ENCODE results near the gene NRDC. TPM values are rescaled to one million over a fixed set of nuclear protein-coding genes. Genes with fewer than 3 reads are reported as not detected.

Gene NRDC
- total RNA-seq, 1 donor from 2014 or later: 127 TPM

GRCh38 chr1:51920130-51920529 is 41.6 kb upstream of the NRDC start:
- no peaks in the 10 kb centered on the region for H3K27me3 Mint-ChIP-seq (ENCODE audit: unreplicated experiment)
- peaks cover 11% of the 10 kb centered on the region for H3K4me1 Mint-ChIP-seq (ENCODE audit: low read depth, unreplicated experiment)
- H3K4me3 Mint-ChIP-seq (ENCODE audit: unreplicated experiment): no peak overlapping the region
- DNase-seq: no peak
- no peak overlapping the region for H3K27ac Mint-ChIP-seq (ENCODE audit: unreplicated experiment)
- TF ChIP-seq CTCF (IDR thresholded peaks at IDR 0.05; ENCODE audit: partially characterized antibody, unreplicated experiment): no peak
- H3K36me3 Mint-ChIP-seq (ENCODE audit: unreplicated experiment): no peaks in the 10 kb centered on the region
- no peaks in the 10 kb centered on the region for H3K9me3 Mint-ChIP-seq (ENCODE audit: unreplicated experiment)

GRCh38 chr1:51919684-51920083 is 41.2 kb upstream of the NRDC start:
- peak overlapping the region; percentile 34 for H3K27ac Mint-ChIP-seq (ENCODE audit: unreplicated experiment)
- peaks cover 11% of the 10 kb centered on the region for H3K4me1 Mint-ChIP-seq (ENCODE audit: low read depth, unreplicated experiment)
- TF ChIP-seq CTCF (IDR thresholded peaks at IDR 0.05; ENCODE audit: partially characterized antibody, unreplicated experiment): no peak
- DNase-seq: no peak
- H3K36me3 Mint-ChIP-seq (ENCODE audit: unreplicated experiment): no peaks in the 10 kb centered on the region
- H3K27me3 Mint-ChIP-seq (ENCODE audit: unreplicated experiment): no peaks in the 10 kb centered on the region
- no peaks in the 10 kb centered on the region for H3K9me3 Mint-ChIP-seq (ENCODE audit: unreplicated experiment)
- no peak overlapping the region for H3K4me3 Mint-ChIP-seq (ENCODE audit: unreplicated experiment)

- DNase-seq: no peak
- Mint-ChIP-seq H3K4me3 (ENCODE audit: unreplicated experiment) (no peak overlapping the region), H3K9me3 (ENCODE audit: unreplicated experiment) (no peaks in the 10 kb centered on the region), H3K4me1 (ENCODE audit: low read depth, unreplicated experiment) (peaks cover 7% of the 10 kb centered on the region), H3K36me3 (ENCODE audit: unreplicated experiment) (no peaks in the 10 kb centered on the region), H3K27ac (ENCODE audit: unreplicated experiment) (no peak overlapping the region), H3K27me3 (ENCODE audit: unreplicated experiment) (peaks cover 3% of the 10 kb centered on the region)
- TF ChIP-seq CTCF (IDR thresholded peaks at IDR 0.05; ENCODE audit: partially characterized antibody, unreplicated experiment): no peak
Measured at GRCh38 chr1:51916587-51917405, 38.3 kb upstream of the NRDC start.

GRCh38 chr1:51915951-51916350 is 37.4 kb upstream of the NRDC start:
- no peak for DNase-seq
- no peaks in the 10 kb centered on the region for H3K36me3 Mint-ChIP-seq (ENCODE audit: unreplicated experiment)
- no peak overlapping the region for H3K4me3 Mint-ChIP-seq (ENCODE audit: unreplicated experiment)

More at GRCh38 chr1:51915951-51916350, 37.4 kb upstream of the NRDC start:
- Mint-ChIP-seq H3K27ac (ENCODE audit: unreplicated experiment) (no peak overlapping the region), H3K4me1 (ENCODE audit: low read depth, unreplicated experiment) (peaks cover 6% of the 10 kb centered on the region), H3K27me3 (ENCODE audit: unreplicated experiment) (peaks cover 3% of the 10 kb centered on the region), H3K9me3 (ENCODE audit: unreplicated experiment) (no peaks in the 10 kb centered on the region)
- no peak for TF ChIP-seq CTCF (IDR thresholded peaks at IDR 0.05; ENCODE audit: partially characterized antibody, unreplicated experiment)
